ENCODE results near the gene ST6GALNAC3.

Gene ST6GALNAC3

GRCh38 chr1:76254104-76255030 is 179.8 kb downstream of the ST6GALNAC3 start:
- DNase-seq = peak in 1 of 2 donors; percentile 11

- no peak for DNase-seq
These were observed 182.0 kb downstream of the ST6GALNAC3 start for GRCh38 chr1:76256289-76257223.

- no peak for DNase-seq
These were observed 183.3 kb downstream of the ST6GALNAC3 start for GRCh38 chr1:76257823-76258222.

- DNase-seq = no peak
These were observed 184.7 kb downstream of the ST6GALNAC3 start for GRCh38 chr1:76259270-76259669.

GRCh38 chr1:76260279-76260678 is 185.7 kb downstream of the ST6GALNAC3 start:
- no peak for DNase-seq

- DNase-seq = no peak
These were observed 188.1 kb downstream of the ST6GALNAC3 start for GRCh38 chr1:76262601-76263000.

GRCh38 chr1:76264642-76265041 is 190.1 kb downstream of the ST6GALNAC3 start:
- DNase-seq = no peak

GRCh38 chr1:76266762-76267161 is 192.2 kb downstream of the ST6GALNAC3 start:
- DNase-seq = no peak

GRCh38 chr1:76267631-76268030 is 193.1 kb downstream of the ST6GALNAC3 start:
- no peak for DNase-seq

GRCh38 chr1:76268341-76268740 is 193.8 kb downstream of the ST6GALNAC3 start:
- DNase-seq = no peak

- peak; percentile 30 to 41 for DNase-seq
These were observed 194.6 kb downstream of the ST6GALNAC3 start for GRCh38 chr1:76269155-76269554.

- DNase-seq = no peak
These were observed 199.8 kb downstream of the ST6GALNAC3 start for GRCh38 chr1:76274302-76274701.

GRCh38 chr1:76274718-76275117 is 200.2 kb downstream of the ST6GALNAC3 start:
- DNase-seq = no peak

- DNase-seq = no peak
These were observed 204.2 kb downstream of the ST6GALNAC3 start for GRCh38 chr1:76278711-76279100.

- DNase-seq = no peak
These were observed 204.7 kb downstream of the ST6GALNAC3 start for GRCh38 chr1:76279101-76279748.

GRCh38 chr1:76281306-76281705 is 206.8 kb downstream of the ST6GALNAC3 start:
- no peak for DNase-seq

- DNase-seq = no peak
These were observed 210.3 kb downstream of the ST6GALNAC3 start for GRCh38 chr1:76284842-76285241.

GRCh38 chr1:76285578-76286135 is 211.1 kb downstream of the ST6GALNAC3 start:
- DNase-seq = no peak

GRCh38 chr1:76287917-76288316 is 213.4 kb downstream of the ST6GALNAC3 start:
- DNase-seq = no peak

- no peak for DNase-seq
These were observed 214.4 kb downstream of the ST6GALNAC3 start for GRCh38 chr1:76288758-76289483.

GRCh38 chr1:76289692-76290091 is 215.1 kb downstream of the ST6GALNAC3 start:
- no peak for DNase-seq

- DNase-seq = no peak
These were observed 215.7 kb downstream of the ST6GALNAC3 start for GRCh38 chr1:76290271-76290670.

Measured in inflammatory macrophage treated with lipopolysaccharide for 1 hour (primary cell).